Prostate gland (tissue), 2 donors: ENCODE results near the gene OSER1. TPM values are rescaled to one million over a fixed set of nuclear protein-coding genes. Genes with fewer than 3 reads are reported as not detected.
A peak's percentile ranks its signal among the peaks of the same experiment; 100 is the strongest.

ENCODE experiments used
- DNase-seq: peaks from one replicate; pipeline ENCODE4 v3.0.0-alpha.2; 2019; ENCODE audit warnings: low spot score
- H3K27ac ChIP-seq, 2 donors: fragments of 200-600 bp; sonication (generic); 2 replicates each; pipeline ENCODE4 v1.5.1; 2017 to 2019
- H3K27me3 ChIP-seq: fragments of 200-600 bp; sonication (generic); replicated peaks from 2 replicates; pipeline ENCODE4 v1.5.1; 2019; ENCODE audit not compliant: insufficient read depth
- H3K36me3 ChIP-seq, 2 donors: fragments of 200-600 bp; sonication (generic); 1 replicate in 1 of 2; 2 replicates in 1 of 2; pipeline versions ENCODE4 v1.5.1 to v1.8.1; 2017 to 2019
- H3K4me1 ChIP-seq: fragments of 200-600 bp; sonication (generic); replicated peaks from 2 replicates; pipeline ENCODE4 v1.5.1; 2019
- H3K4me3 ChIP-seq, 2 donors: fragments of 200-600 bp; sonication (generic); 2 replicates each; pipeline ENCODE4 v1.5.1; 2017 to 2019
- H3K9me3 ChIP-seq: fragments of 200-600 bp; sonication (generic); 2 replicates; pipeline ENCODE4 v1.5.1; 2017
- POLR2A ChIP-seq: fragments of 450-650 bp; IDR thresholded peaks from one replicate; pipeline ENCODE4 v1.6.1; 2016; ENCODE audit warnings: antibody characterized with exemption, mild to moderate bottlenecking
- POLR2AphosphoS5 ChIP-seq: sonication (generic); formaldehyde crosslinking; IDR thresholded peaks from one replicate; pipeline ENCODE4 v1.6.1; 2017; ENCODE audit warnings: antibody characterized with exemption
- WGBS: methylation state at CpG from one replicate; pipeline ENCODE4 v1.1.5; 2018; 5-methylcytosine and 5-hydroxymethylcytosine counted together
- intact Hi-C: fragments of 100-400 bp; cut with DNase I; formaldehyde crosslinking; loops from one replicate; pipeline ENCODE4 v1.14.2; 2022
- total RNA-seq, 2 donors: library from RNA; depleted of rRNA; stranded (reverse); fragments of >200 nt; gene quantifications; one replicate each; pipeline ENCODE4 v1.1.0, GENCODE V29; 2016
- TF ChIP-seq, protein P1 (sequence below), 4 experiments: fragments of 200-600 bp in 2 of 4; fragments of 450-650 bp in 2 of 4; sonication (generic) in 2 of 4; IDR thresholded peaks; 1 replicate in 3 of 4; 2 replicates in 1 of 4; pipeline ENCODE4 v1.5.1; 2016 to 2019; ENCODE audit warnings: antibody characterized with exemption in 4 of 4, mild to moderate bottlenecking in 2 of 4, moderate library complexity in 2 of 4

OSER1 gene
- total RNA-seq, 2 donors from 2014 or later: 31.6 to 42.7 TPM

DNA sequence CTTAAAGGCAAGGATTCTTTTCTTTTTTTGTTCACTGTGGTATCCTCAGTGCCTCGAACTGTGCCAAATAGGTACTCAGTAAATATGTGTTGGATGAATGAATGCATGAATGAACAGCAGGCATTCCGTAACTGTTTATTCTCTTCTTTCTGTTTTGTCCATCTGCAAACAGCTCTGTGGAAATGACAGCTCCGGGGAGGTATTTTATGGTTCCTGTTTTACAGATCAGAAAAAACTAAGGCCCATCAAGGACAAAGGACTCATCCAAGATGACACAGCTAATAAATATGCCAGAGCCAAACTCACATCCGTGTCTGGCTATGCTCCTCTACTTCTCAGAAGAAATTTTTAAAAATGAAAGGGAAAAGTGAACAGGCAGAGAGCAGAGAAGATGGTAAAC lies 44.6 kb downstream of the OSER1 start:
- DNase-seq: no peak
- H3K4me3 ChIP-seq: no peak overlapping the region
- no peaks in the 10 kb centered on the region for H3K36me3 ChIP-seq
- intact Hi-C loops: no loop called here
- WGBS: 18% methylated on average over 4 of the region's 4 CpGs
- H3K4me1 ChIP-seq: no peaks in the 10 kb centered on the region
- TF ChIP-seq POLR2AphosphoS5 (no peak), POLR2A (no peak)
- TF ChIP-seq, protein P1, sequence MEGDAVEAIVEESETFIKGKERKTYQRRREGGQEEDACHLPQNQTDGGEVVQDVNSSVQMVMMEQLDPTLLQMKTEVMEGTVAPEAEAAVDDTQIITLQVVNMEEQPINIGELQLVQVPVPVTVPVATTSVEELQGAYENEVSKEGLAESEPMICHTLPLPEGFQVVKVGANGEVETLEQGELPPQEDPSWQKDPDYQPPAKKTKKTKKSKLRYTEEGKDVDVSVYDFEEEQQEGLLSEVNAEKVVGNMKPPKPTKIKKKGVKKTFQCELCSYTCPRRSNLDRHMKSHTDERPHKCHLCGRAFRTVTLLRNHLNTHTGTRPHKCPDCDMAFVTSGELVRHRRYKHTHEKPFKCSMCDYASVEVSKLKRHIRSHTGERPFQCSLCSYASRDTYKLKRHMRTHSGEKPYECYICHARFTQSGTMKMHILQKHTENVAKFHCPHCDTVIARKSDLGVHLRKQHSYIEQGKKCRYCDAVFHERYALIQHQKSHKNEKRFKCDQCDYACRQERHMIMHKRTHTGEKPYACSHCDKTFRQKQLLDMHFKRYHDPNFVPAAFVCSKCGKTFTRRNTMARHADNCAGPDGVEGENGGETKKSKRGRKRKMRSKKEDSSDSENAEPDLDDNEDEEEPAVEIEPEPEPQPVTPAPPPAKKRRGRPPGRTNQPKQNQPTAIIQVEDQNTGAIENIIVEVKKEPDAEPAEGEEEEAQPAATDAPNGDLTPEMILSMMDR (IDR thresholded peaks at IDR 0.05): no peak
- H3K27ac ChIP-seq: peak overlapping the region in 1 of 2 donors; percentile 5
- no peaks in the 10 kb centered on the region for H3K27me3 ChIP-seq
- no peaks in the 10 kb centered on the region for H3K9me3 ChIP-seq

DNA sequence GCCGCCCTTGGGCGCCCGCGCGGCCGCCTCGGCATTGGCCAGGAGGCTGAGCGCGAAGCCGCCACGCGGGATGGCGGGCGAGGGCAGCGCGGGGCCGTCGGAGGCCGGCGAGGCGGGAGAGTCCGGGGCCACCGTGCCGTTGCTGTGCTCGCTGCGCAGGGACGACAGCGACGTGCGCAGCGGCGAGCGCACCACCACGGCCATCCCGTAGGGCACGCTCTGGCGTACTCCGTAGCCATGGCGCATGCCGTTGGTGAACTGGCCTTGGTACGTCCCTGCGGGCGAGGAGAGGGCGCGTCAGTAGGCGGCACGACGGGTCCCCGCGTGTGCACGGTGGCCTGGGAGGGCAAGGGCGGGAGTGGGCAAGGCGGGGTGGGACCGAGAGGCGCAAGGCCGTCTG lies 50.4 kb downstream of the OSER1 start:
- TF ChIP-seq POLR2A (no peak), POLR2AphosphoS5 (no peak)
- TF ChIP-seq, protein P1 (IDR thresholded peaks at IDR 0.05): no peak
- no peaks in the 10 kb centered on the region for H3K36me3 ChIP-seq
- 71% methylated on average over 56 of the region's 56 CpGs for WGBS
- no peak overlapping the region for H3K4me3 ChIP-seq
- H3K27me3 ChIP-seq: no peaks in the 10 kb centered on the region
- no peak overlapping the region for H3K27ac ChIP-seq
- intact Hi-C loops: no loop called here
- no peaks in the 10 kb centered on the region for H3K9me3 ChIP-seq
- no peak for DNase-seq
- H3K4me1 ChIP-seq: no peaks in the 10 kb centered on the region

DNA sequence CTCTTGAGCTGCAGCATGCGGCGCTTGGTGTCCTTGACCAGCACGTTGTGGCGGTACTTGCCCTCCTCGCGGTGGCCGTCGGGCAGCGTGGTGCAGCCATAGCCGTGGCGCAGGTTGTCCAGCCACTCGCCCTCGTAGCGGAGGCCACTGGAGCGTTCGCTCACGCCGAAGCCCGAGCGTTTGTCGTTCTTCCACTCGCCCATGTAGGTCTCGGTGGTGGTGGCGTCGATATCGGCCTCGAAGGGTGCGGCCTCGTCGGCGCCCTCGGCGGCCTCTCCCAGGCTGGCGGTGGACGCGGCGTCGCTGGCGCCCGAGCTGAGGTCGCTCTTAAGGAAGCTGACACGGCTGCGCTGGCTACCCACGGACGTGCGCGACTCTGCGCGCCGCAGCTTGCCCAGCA lies 50.9 kb downstream of the OSER1 start:
- no peak for DNase-seq
- Histone ChIP-seq H3K9me3 (no peaks in the 10 kb centered on the region), H3K4me3 (no peak overlapping the region), H3K4me1 (no peaks in the 10 kb centered on the region), H3K27me3 (no peaks in the 10 kb centered on the region), H3K36me3 (no peaks in the 10 kb centered on the region), H3K27ac (no peak overlapping the region)
- WGBS: 72% methylated on average over 50 of the region's 50 CpGs
- TF ChIP-seq POLR2AphosphoS5 (no peak), POLR2A (no peak)
- TF ChIP-seq, protein P1 (IDR thresholded peaks at IDR 0.05): no peak
- intact Hi-C loops: no loop called here

DNA sequence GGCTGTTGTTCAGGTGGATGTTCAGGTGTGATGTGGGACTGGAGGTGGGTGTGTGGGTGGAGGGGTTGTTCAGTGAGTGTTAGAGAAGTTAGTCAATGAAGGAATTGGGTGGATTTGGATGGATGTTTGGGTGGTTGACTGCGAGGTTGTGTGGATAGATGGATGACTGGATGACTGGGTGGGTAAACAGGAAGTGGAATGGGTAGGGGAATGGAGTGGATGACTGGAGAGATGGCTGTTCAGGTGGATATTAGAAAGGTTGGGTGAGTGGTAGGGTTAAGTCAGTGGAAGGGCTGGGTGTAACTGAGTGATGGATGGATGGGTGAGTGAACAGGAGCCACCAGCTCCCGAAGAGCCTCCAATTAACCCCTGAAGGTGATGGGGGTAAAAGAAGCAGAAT lies 51.4 kb downstream of the OSER1 start:
- 85% methylated on average over 2 of the region's 2 CpGs for WGBS
- TF ChIP-seq, protein P1 (IDR thresholded peaks at IDR 0.05): no peak
- TF ChIP-seq POLR2AphosphoS5 (no peak), POLR2A (no peak)
- no peaks in the 10 kb centered on the region for H3K9me3 ChIP-seq
- H3K36me3 ChIP-seq: no peaks in the 10 kb centered on the region
- no peaks in the 10 kb centered on the region for H3K4me1 ChIP-seq
- no peak overlapping the region for H3K4me3 ChIP-seq
- no peak for DNase-seq
- intact Hi-C loops: no loop called here
- no peaks in the 10 kb centered on the region for H3K27me3 ChIP-seq
- H3K27ac ChIP-seq: no peak overlapping the region

DNA sequence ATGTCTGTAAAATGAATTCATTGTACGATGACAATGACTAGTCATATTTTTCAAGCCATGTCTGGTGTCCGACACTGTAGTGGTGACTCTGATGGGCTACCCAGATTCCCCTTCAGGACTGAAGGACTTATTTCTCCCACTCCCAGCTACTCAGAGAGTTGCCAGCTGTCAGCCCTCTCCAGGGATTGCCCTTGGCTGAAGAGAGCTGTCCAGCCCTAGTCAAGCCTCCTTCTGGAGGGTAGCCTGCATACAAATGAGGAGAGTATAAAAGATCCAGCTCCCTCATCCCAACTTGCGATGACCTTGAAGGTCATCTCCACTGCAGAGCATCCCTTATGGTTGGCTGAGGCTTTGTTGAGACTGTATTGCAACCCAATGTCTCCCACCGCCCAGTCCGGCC lies 53.5 kb downstream of the OSER1 start:
- no peak overlapping the region for H3K4me3 ChIP-seq
- TF ChIP-seq POLR2AphosphoS5 (no peak), POLR2A (no peak)
- TF ChIP-seq, protein P1 (IDR thresholded peaks at IDR 0.05): no peak
- no peaks in the 10 kb centered on the region for H3K9me3 ChIP-seq
- 94% methylated on average over 5 of the region's 5 CpGs for WGBS
- no peaks in the 10 kb centered on the region for H3K27me3 ChIP-seq
- no peaks in the 10 kb centered on the region for H3K36me3 ChIP-seq
- no peak overlapping the region for H3K27ac ChIP-seq
- no peak for DNase-seq
- intact Hi-C loops: no loop called here
- H3K4me1 ChIP-seq: no peaks in the 10 kb centered on the region
